ENCODE results near the gene FHOD1.

FHOD1 gene

DNA sequence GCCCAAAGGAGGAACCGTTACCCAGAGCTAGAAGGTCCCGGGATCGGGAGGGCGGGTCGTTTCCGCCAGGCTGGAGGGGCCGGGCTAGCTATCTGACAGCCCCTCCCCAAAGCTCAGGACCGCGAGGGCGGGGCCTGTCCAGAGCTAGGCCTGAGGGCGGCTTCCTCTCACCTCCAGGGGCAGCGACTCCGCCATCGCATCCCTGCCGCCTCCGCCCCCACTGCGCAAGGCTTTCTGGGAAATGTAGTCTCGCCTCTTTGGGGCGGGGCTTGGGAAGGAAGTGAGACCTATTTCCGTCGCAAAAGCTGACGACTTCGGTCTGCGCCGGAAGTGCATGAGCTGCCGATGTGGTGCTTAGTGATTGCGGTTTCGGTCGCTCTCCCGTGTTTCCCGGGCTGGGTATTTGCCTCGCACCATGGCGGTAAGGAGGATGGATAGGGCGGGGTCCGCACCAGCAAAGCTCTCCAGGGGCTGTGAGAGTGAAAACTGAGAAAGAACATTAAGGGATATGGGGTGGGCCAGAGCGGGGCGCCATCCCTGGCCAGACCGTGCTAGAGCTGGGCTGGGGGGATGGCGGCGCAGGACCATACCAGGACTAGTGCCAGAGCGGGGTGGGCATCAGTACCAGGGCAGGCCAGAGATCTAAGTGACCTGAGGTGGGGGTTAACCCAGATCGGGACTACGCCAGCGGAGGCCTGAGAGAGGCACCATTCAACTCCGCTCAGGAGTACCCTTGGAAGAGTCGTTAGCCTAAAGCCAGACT is 20.3 kb downstream of the FHOD1 start, which contains the start of gene TMEM208:
TSS of gene TMEM208 (plus strand) at position 327 of the 763 bp plus-strand sequence. CDS start at position 416, 89 bp downstream.
- TF ChIP-seq, protein P1, sequence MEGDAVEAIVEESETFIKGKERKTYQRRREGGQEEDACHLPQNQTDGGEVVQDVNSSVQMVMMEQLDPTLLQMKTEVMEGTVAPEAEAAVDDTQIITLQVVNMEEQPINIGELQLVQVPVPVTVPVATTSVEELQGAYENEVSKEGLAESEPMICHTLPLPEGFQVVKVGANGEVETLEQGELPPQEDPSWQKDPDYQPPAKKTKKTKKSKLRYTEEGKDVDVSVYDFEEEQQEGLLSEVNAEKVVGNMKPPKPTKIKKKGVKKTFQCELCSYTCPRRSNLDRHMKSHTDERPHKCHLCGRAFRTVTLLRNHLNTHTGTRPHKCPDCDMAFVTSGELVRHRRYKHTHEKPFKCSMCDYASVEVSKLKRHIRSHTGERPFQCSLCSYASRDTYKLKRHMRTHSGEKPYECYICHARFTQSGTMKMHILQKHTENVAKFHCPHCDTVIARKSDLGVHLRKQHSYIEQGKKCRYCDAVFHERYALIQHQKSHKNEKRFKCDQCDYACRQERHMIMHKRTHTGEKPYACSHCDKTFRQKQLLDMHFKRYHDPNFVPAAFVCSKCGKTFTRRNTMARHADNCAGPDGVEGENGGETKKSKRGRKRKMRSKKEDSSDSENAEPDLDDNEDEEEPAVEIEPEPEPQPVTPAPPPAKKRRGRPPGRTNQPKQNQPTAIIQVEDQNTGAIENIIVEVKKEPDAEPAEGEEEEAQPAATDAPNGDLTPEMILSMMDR (IDR thresholded peaks at IDR 0.05; ENCODE audit: control extremely low read depth, extremely low read depth, low read depth, missing control alignments), result peak; percentile 13
- DNase-seq (ENCODE audit: extremely low spot score), result peak; percentile 99
- ChIA-PET POLR2A (interaction anchor here (0.7 to 1.5 kb wide), 5 partner anchors 10 to 20 kb away, joined by 3 to 9 read pairs (median 7); partner anchors contain the start of gene FHOD1), CTCF (interaction anchor here (0.7 to 4.3 kb wide), 14 partner anchors 11 to 294 kb away, joined by 3 to 22 read pairs (median 6); partner anchors contain the start of genes ELMO3 and FHOD1)

DNA sequence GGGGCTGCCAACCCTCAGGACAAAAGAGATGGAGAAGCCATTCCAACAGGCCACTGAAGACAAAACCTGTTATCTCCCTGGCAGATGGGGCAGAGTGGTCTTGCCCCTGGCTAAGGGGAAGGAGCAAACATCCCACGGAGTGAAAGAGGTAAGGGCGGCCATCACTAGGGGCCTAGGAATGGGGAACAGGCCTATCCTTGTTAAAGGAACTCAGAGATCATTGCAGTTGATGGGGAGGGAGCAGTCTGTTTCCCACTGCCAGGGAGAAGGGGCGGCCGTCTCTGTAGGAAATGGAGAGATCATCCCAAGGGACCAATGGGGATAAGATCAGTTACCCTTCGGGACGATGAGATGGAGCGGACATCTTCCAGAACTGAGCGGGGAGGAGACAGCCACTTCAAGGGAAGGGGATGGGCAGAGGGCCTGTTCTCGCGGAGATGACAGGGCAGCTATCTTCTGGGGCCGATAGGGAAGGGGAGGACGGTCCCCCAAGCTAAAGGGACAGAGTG is 20.9 kb downstream of the FHOD1 start:
- TF ChIP-seq, protein P1 (IDR thresholded peaks at IDR 0.05; ENCODE audit: control extremely low read depth, extremely low read depth, low read depth, missing control alignments), result no peak
- POLR2A ChIA-PET, result interaction anchor here (0.7 to 1.5 kb wide), 5 partner anchors 10 to 21 kb away, joined by 3 to 9 read pairs (median 7); partner anchors contain the start of gene FHOD1
- CTCF ChIA-PET, result interaction anchor here (0.7 to 4.3 kb wide), 14 partner anchors 12 to 295 kb away, joined by 3 to 22 read pairs (median 6); partner anchors contain the start of genes ELMO3 and FHOD1
- DNase-seq (ENCODE audit: extremely low spot score), result no peak

DNA sequence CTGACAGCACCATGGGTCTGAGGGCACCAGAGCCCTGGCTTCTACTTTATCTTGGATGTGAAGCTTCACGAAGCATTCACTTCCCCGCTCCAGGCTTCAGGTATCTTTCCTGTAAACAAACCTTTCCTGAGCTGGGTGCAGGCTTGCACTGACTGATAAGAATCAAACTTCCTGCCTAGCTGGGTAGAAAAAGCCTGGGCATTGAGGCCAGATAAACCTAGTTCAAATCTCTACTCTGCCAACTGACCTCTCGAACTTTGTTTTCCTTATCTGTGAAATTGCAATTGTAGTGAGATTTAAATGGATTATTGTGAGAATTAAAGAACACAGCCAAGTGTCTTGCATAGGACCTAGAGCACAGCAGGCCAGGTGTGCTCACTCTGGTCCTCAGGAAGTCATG is 23.3 kb downstream of the FHOD1 start:
- ChIA-PET POLR2A (no interaction called here), CTCF (interaction anchor here (0.7 to 4.3 kb wide), 3 partner anchors 9 to 26 kb away, joined by 3 to 16 read pairs (median 3); partner anchors contain the start of gene ELMO3)
- TF ChIP-seq, protein P1 (IDR thresholded peaks at IDR 0.05; ENCODE audit: control extremely low read depth, extremely low read depth, low read depth, missing control alignments), result no peak
- DNase-seq (ENCODE audit: extremely low spot score), result no peak

DNA sequence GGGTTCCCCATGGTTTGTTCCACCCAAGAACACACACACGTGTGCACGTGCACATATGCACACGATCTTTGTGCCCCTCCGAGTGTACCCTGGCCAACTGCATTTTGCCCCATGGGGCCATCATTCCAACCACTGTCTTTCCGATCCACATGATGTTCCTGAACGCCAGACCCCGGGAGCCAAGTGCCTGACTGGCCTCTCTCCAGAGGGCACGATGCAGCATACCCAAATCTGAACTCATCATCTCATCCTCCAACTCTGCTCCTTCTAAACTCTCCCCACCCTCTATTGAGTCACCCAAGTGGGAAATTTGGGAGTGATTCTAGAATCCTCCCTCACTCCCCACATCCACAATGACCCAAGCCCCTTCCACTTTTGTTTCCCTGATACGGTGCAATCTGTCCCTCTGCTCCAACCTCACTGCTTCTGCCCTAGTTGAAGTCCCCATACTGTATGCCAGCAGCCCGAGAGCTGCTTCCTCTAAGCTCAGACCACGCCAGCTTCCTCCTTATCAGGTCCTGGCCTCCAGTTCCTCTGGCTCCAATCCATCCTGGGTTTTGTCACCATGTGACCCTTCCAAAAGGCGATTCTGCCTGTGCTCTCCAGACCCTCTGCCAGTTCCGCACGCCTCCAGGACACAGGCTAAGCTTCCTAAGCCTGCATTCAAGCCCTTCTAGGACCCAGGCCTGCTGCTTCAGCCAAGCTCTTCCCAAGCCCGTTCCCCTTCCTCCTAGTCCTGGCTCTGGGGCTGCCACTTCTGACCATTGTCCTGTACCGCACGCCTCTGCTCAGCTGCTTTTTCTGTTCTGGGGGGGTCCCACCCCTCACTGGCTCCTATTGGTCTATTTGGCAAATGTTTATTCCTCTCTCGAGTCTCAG is 30.4 kb downstream of the FHOD1 start:
- no peak for DNase-seq (ENCODE audit: extremely low spot score)
- ChIA-PET CTCF (interaction anchor here (1.1 to 2.3 kb wide), 2 partner anchors 15 to 18 kb away, joined by 3 to 8 read pairs; partner anchors contain the start of gene ELMO3), POLR2A (no interaction called here)
- TF ChIP-seq, protein P1 (IDR thresholded peaks at IDR 0.05; ENCODE audit: control extremely low read depth, extremely low read depth, low read depth, missing control alignments), result no peak

DNA sequence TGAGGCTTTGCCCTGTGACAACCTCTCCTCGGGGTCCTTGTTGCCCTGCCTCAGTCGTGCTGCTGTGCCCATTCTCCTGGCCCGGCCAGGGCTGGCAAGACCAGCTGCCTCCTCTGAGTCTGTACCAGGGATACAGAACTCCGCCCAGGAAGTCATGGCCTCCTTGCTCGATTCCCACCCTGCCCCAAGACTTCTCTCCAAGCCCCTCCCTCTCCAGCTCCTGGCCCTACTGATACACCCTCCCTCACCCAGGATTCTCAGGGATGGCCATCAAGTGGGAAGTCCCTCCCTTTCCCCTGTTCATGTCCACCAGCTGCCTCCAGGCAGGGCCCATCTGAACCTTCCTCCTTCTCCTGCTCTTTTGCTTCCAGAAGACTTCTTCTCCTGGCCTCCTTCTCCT is 31.6 kb downstream of the FHOD1 start:
- DNase-seq (ENCODE audit: extremely low spot score), result no peak
- ChIA-PET POLR2A (interaction anchor here (1.4 kb wide), 1 partner anchor 11 kb away, joined by 3 read pairs; the partner anchor contains the start of gene TMEM208), CTCF (interaction anchor here (1.4 to 3.1 kb wide), 4 partner anchors 13 to 30 kb away, joined by 3 to 10 read pairs (median 4); partner anchors contain the start of gene E2F4)
- TF ChIP-seq, protein P1 (IDR thresholded peaks at IDR 0.05; ENCODE audit: control extremely low read depth, extremely low read depth, low read depth, missing control alignments), result no peak
